Activated T-cell treated with anti-CD3 and anti-CD28 coated beads, Interleukin-2, amount 50 U/mL, for 24 hours (primary cell): ENCODE results near the gene DAB2.

Experiments
- DNase-seq: peaks from one replicate; pipeline ENCODE4 v3.0.0-alpha.2; 2020
- H3K27ac Mint-ChIP-seq: 2 replicates; pipeline ENCODE4 v1.8.0; 2020; ENCODE audit warnings: mild to moderate bottlenecking, mixed read lengths
- H3K27me3 Mint-ChIP-seq: 2 replicates; pipeline ENCODE4 v1.8.0; 2020; ENCODE audit warnings: mixed read lengths
- H3K36me3 Mint-ChIP-seq: 2 replicates; pipeline ENCODE4 v1.8.0; 2020; ENCODE audit warnings: low read depth, mixed read lengths
- H3K4me1 Mint-ChIP-seq: 2 replicates; pipeline ENCODE4 v1.8.0; 2020; ENCODE audit warnings: low read depth, mixed read lengths
- H3K4me3 Mint-ChIP-seq: 2 replicates; pipeline ENCODE4 v1.8.0; 2020; ENCODE audit warnings: mild to moderate bottlenecking, moderate library complexity, mixed read lengths
- H3K9me3 Mint-ChIP-seq: 2 replicates; pipeline ENCODE4 v1.8.0; 2020; ENCODE audit warnings: mixed read lengths

The DAB2 gene

DNA sequence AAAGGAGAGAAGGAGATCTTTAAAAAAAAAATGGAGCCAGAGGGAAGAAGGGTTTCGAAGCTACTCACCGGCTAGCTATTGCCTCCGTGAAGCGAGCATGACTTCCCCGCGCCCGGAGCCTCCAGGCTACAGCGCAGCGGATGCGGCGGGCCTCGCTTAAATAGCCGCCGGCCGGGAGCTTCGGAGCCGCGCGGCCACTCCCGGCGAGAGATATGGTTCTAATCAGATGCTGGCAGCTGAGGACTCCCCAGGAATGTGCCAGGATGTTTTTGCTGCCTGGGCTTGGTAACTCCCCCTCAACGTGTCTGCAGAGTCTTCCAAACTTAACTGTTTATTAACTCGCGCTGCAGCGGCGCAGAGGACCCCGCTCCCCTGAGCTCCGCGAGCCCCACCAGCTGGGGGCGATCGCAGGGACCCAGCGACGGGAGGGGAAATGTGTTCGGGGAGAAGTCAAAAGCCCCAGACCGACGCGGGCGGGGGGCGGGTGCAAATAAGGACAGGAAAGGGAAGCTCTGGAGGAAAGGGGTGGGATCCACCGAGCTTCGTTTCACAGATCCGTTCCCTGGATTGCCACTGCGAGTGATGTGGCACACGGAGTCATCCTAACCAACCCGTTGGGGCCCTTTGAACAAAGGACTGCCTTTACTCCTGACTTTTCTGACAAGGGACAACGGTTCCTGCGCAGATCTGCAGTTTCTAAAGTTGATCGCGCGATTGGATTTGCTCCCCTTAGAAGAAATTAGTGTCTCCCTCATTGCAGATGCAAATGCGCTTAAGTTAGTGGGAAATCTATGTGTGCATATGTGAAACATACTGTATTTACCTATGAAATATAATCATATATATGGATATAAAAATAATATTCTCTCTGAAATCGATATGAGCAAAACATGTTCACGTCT, at the start of gene DAB2:
TSS of gene DAB2 (minus strand) at position 245 of the 902 bp plus-strand sequence. CDS start 30,660 bp downstream, outside the sequence.
- H3K4me1 Mint-ChIP-seq = peaks cover 10% of the 10 kb centered on the region
- no peaks in the 10 kb centered on the region for H3K9me3 Mint-ChIP-seq
- no peaks in the 10 kb centered on the region for H3K36me3 Mint-ChIP-seq
- DNase-seq = peak; percentile 66
- H3K27ac Mint-ChIP-seq = no peak within 1 kb of the TSS
- H3K27me3 Mint-ChIP-seq = peaks cover 66% of the 10 kb centered on the region
- H3K4me3 Mint-ChIP-seq = peak within 1 kb of the TSS; percentile 81

GRCh38 chr5:39473156-39473775, 48.5 kb upstream of the DAB2 start:
- H3K36me3 Mint-ChIP-seq = no peaks in the 10 kb centered on the region
- no peak overlapping the region for H3K4me3 Mint-ChIP-seq
- H3K9me3 Mint-ChIP-seq = no peaks in the 10 kb centered on the region
- no peak overlapping the region for H3K27ac Mint-ChIP-seq
- no peak for DNase-seq
- peaks cover 7% of the 10 kb centered on the region for H3K27me3 Mint-ChIP-seq
- H3K4me1 Mint-ChIP-seq = no peaks in the 10 kb centered on the region

GRCh38 chr5:39471836-39472508, 47.2 kb upstream of the DAB2 start:
- Mint-ChIP-seq H3K9me3 (no peaks in the 10 kb centered on the region), H3K27ac (no peak overlapping the region), H3K4me3 (no peak overlapping the region), H3K27me3 (peaks cover 7% of the 10 kb centered on the region), H3K36me3 (no peaks in the 10 kb centered on the region), H3K4me1 (no peaks in the 10 kb centered on the region)
- no peak for DNase-seq

GRCh38 chr5:39470811-39471210, 46.0 kb upstream of the DAB2 start:
- Mint-ChIP-seq H3K36me3 (no peaks in the 10 kb centered on the region), H3K27me3 (peaks cover 7% of the 10 kb centered on the region), H3K4me1 (no peaks in the 10 kb centered on the region), H3K27ac (no peak overlapping the region), H3K4me3 (no peak overlapping the region), H3K9me3 (no peaks in the 10 kb centered on the region)
- DNase-seq = no peak

- Mint-ChIP-seq H3K27me3 (peaks cover 5% of the 10 kb centered on the region), H3K4me1 (no peaks in the 10 kb centered on the region), H3K4me3 (no peak overlapping the region), H3K36me3 (no peaks in the 10 kb centered on the region), H3K9me3 (no peaks in the 10 kb centered on the region), H3K27ac (no peak overlapping the region)
- DNase-seq = no peak
These were observed 45.1 kb upstream of the DAB2 start for GRCh38 chr5:39469777-39470415.

DNA sequence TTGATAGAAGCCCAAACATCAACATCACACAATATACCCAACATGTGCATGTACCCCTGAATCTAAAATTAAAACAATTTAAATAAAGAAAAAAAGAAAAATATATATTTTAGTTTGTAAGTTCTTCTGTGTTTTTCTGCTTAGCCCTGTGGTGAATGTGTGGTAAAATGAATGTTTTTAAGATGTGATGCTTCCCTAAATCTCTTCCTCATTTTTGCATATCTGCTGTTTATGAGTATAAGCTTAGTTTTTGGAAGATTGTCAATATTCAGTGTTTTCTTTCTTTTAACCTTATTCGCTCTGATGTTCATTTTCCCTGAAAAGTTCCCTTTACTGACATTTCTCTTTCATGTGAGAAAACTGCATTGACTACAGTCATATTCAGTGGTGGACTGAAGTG, 44.4 kb upstream of the DAB2 start:
- H3K27ac Mint-ChIP-seq = no peak overlapping the region
- no peak for DNase-seq
- no peaks in the 10 kb centered on the region for H3K9me3 Mint-ChIP-seq
- H3K4me1 Mint-ChIP-seq = no peaks in the 10 kb centered on the region
- no peak overlapping the region for H3K4me3 Mint-ChIP-seq
- H3K27me3 Mint-ChIP-seq = peaks cover 5% of the 10 kb centered on the region
- H3K36me3 Mint-ChIP-seq = no peaks in the 10 kb centered on the region

- DNase-seq = no peak
- no peaks in the 10 kb centered on the region for H3K9me3 Mint-ChIP-seq
These were observed 42.1 kb upstream of the DAB2 start for GRCh38 chr5:39466846-39467245.

GRCh38 chr5:39465843-39466242, 41.1 kb upstream of the DAB2 start:
- H3K4me1 Mint-ChIP-seq = peaks cover 5% of the 10 kb centered on the region
- H3K27me3 Mint-ChIP-seq = peaks cover 27% of the 10 kb centered on the region

More at GRCh38 chr5:39466846-39467245, 42.1 kb upstream of the DAB2 start:
- H3K27ac Mint-ChIP-seq = no peak overlapping the region
- peaks cover 21% of the 10 kb centered on the region for H3K27me3 Mint-ChIP-seq
- H3K4me1 Mint-ChIP-seq = no peaks in the 10 kb centered on the region
- no peaks in the 10 kb centered on the region for H3K36me3 Mint-ChIP-seq
- no peak overlapping the region for H3K4me3 Mint-ChIP-seq

GRCh38 chr5:39465097-39465496, 40.3 kb upstream of the DAB2 start:
- no peak overlapping the region for H3K4me3 Mint-ChIP-seq

More at GRCh38 chr5:39465843-39466242, 41.1 kb upstream of the DAB2 start:
- no peak for DNase-seq
- no peaks in the 10 kb centered on the region for H3K9me3 Mint-ChIP-seq
- no peaks in the 10 kb centered on the region for H3K36me3 Mint-ChIP-seq
- H3K27ac Mint-ChIP-seq = no peak overlapping the region
- no peak overlapping the region for H3K4me3 Mint-ChIP-seq

GRCh38 chr5:39464088-39464487, 39.3 kb upstream of the DAB2 start:
- Mint-ChIP-seq H3K4me1 (peaks cover 5% of the 10 kb centered on the region), H3K36me3 (no peaks in the 10 kb centered on the region), H3K27me3 (peaks cover 27% of the 10 kb centered on the region)

More at GRCh38 chr5:39465097-39465496, 40.3 kb upstream of the DAB2 start:
- Mint-ChIP-seq H3K27ac (no peak overlapping the region), H3K9me3 (no peaks in the 10 kb centered on the region), H3K27me3 (peaks cover 27% of the 10 kb centered on the region), H3K36me3 (no peaks in the 10 kb centered on the region), H3K4me1 (peaks cover 5% of the 10 kb centered on the region)
- DNase-seq = no peak

GRCh38 chr5:39462211-39462610, 37.4 kb upstream of the DAB2 start:
- Mint-ChIP-seq H3K4me3 (no peak overlapping the region), H3K4me1 (peaks cover 5% of the 10 kb centered on the region), H3K27ac (no peak overlapping the region), H3K9me3 (no peaks in the 10 kb centered on the region), H3K27me3 (peaks cover 38% of the 10 kb centered on the region), H3K36me3 (no peaks in the 10 kb centered on the region)
- DNase-seq = no peak

More at GRCh38 chr5:39464088-39464487, 39.3 kb upstream of the DAB2 start:
- Mint-ChIP-seq H3K9me3 (no peaks in the 10 kb centered on the region), H3K27ac (no peak overlapping the region), H3K4me3 (no peak overlapping the region)
- no peak for DNase-seq

DNA sequence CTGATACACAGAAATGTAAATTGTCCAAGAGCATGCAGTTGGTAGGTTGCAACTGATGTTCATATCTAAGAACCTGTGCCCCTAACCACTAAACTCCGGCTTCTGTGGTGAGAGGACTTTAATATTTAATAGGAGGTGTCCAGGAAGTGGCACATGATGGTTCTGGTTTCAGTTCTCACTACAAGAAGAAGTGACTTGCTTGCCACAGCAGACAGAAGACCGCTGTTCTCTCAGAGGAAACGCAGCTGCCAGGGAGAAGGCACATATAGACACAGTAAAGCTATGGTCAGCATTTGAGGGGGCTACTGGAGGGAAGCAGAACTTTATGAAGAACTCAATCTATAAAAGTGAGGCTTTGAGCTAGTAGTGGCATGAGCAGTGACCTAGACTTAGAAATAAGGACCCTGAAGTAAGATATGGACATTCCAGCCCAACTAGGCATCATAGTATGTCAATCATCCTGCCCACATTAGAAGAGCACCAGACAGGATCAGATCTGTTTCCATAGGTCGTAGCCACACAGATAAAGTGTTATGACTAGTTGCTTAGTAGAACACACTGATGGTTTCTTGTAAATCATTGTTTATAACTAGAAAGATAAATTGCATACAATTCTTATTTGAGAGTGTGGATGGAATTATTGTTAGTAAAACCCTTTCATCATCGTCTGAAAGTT, 36.4 kb upstream of the DAB2 start:
- Mint-ChIP-seq H3K27me3 (peaks cover 47% of the 10 kb centered on the region), H3K9me3 (no peaks in the 10 kb centered on the region), H3K4me3 (no peak overlapping the region)

DNA sequence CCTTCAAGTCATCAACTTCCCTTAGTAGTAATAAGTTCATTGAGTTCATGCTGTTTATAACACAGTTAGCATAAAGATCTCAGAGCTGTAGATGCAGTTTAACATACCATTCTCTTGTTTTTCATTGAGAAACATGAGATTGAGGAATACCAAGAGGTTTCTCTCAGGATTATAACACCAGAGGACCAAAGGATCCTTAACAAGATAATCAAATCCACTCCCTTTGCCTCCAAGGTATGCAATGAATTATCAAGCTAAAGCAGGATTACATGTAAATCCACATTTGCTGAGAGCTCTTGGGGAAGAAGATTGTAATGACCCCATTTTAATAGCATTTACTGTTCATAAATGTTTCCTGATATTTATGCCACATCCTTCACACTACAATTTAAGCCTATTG, 35.1 kb upstream of the DAB2 start:
- H3K9me3 Mint-ChIP-seq = no peaks in the 10 kb centered on the region
- no peak overlapping the region for H3K4me3 Mint-ChIP-seq
- H3K27me3 Mint-ChIP-seq = peaks cover 55% of the 10 kb centered on the region
- H3K36me3 Mint-ChIP-seq = no peaks in the 10 kb centered on the region
- DNase-seq = no peak
- H3K27ac Mint-ChIP-seq = no peak overlapping the region
- H3K4me1 Mint-ChIP-seq = peaks cover 5% of the 10 kb centered on the region

More for the DNA sequence above, 36.4 kb upstream of the DAB2 start:
- Mint-ChIP-seq H3K4me1 (peaks cover 5% of the 10 kb centered on the region), H3K27ac (no peak overlapping the region), H3K36me3 (no peaks in the 10 kb centered on the region)
- DNase-seq = no peak

DNA sequence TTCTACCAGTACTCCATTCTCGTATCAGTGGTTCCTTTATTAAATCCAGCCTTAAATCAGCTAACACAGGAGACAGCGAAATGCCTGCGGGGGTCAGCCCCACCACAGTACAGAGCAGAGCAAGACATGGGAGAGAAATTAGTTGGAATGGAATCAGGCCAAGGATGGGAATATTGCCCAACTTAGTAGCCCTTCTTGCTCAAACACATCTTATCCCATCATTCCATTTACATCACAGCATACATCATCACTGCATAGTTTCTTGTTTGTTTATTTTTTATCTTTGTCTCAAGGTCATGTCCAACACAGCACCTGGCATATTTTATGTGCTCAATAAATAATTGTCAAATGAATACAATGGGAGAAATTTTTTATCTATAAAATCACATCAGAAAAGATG, 34.3 kb upstream of the DAB2 start:
- no peaks in the 10 kb centered on the region for H3K9me3 Mint-ChIP-seq
- H3K27ac Mint-ChIP-seq = no peak overlapping the region
- H3K36me3 Mint-ChIP-seq = no peaks in the 10 kb centered on the region
- H3K4me1 Mint-ChIP-seq = peaks cover 5% of the 10 kb centered on the region
- H3K4me3 Mint-ChIP-seq = no peak overlapping the region
- peaks cover 51% of the 10 kb centered on the region for H3K27me3 Mint-ChIP-seq
- DNase-seq = no peak
